Measurements from ENCODE around the gene ADCY2. TPM values are rescaled to one million over a fixed set of nuclear protein-coding genes. Genes with fewer than 3 reads are reported as not detected.

The ADCY2 gene
- total and polyA plus RNA-seq, 9 of the 15 experiments (the other 6 are each of a cell fraction or from before 2014, with no cell fraction given), result 0.01 to 0.15 (median 0.03) TPM; not detected in 5

GRCh38 chr5:7868773-7869473 is 473.0 kb downstream of the ADCY2 start, which contains the start of the genes FASTKD3 and MTRR (continued):
- TF ChIP-seq TOE1 (IDR thresholded peaks at IDR 0.05; ENCODE audit: borderline replicate concordance) (peak; percentile 86), TOE1 (CRISPR knock-in tag; IDR thresholded peaks at IDR 0.05; ENCODE audit: borderline replicate concordance, low read depth) (no peak), TARDBP (IDR thresholded peaks at IDR 0.05) (0 out of 2 replicates have a peak, but pooled peaks have one; percentile 13), LARP7 (IDR thresholded peaks at IDR 0.05) (no peak), USF2 (CRISPR knock-in tag; IDR thresholded peaks at IDR 0.05) (no peak), TRIM24 (IDR thresholded peaks at IDR 0.05) (no peak), ASH1L (IDR thresholded peaks at IDR 0.05; ENCODE audit: borderline replicate concordance, low read depth, partially characterized antibody) (peak; percentile 85), NR0B1 (IDR thresholded peaks at IDR 0.05; ENCODE audit: partially characterized antibody) (no peak), OTX1 (CRISPR knock-in tag; IDR thresholded peaks at IDR 0.05) (no peak), ZNF699 (CRISPR knock-in tag; IDR thresholded peaks at IDR 0.05; ENCODE audit: insufficient replicate concordance) (no peak), CBX8 (IDR thresholded peaks at IDR 0.05; ENCODE audit: borderline replicate concordance, extremely low read depth, low read depth, low read length, poor library complexity, severe bottlenecking) (no peak), MED1 (CRISPR knock-in tag; IDR thresholded peaks at IDR 0.05; ENCODE audit: borderline replicate concordance) (no peak), POLR2H (tag; IDR thresholded peaks at IDR 0.05; ENCODE audit: low read depth) (no peak), HMGXB4 (CRISPR knock-in tag; IDR thresholded peaks at IDR 0.05) (0 out of 2 replicates have a peak, but pooled peaks have one; percentile 60), CEBPZ (IDR thresholded peaks at IDR 0.05; ENCODE audit: borderline replicate concordance, low read depth, low read length) (no peak), NR2C2 (CRISPR knock-in tag; IDR thresholded peaks at IDR 0.05) (0 out of 2 replicates have a peak, but pooled peaks have one; percentile 20), NR2C2 (tag; IDR thresholded peaks at IDR 0.05) (peak; percentile 70), ZNF212 (CRISPR knock-in tag; IDR thresholded peaks at IDR 0.05) (no peak), BRF1 (IDR thresholded peaks at IDR 0.05; ENCODE audit: borderline replicate concordance, extremely low read depth, insufficient read length) (no peak), SUPT5H (IDR thresholded peaks at IDR 0.05) (peak; percentile 85), ZBTB8A (IDR thresholded peaks at IDR 0.05; ENCODE audit: partially characterized antibody) (no peak)

Data from K562 (cell line).